Ishikawa (cell line): ENCODE results near the gene PARD3.

ENCODE experiments used
- CEBPB ChIP-seq: IDR thresholded peaks from 2 replicates; pipeline ENCODE4 v1.6.1; 2012
- FOXM1 ChIP-seq: IDR thresholded peaks from 2 replicates; pipeline ENCODE4 v1.6.1; 2012; ENCODE audit warnings: low read depth, borderline replicate concordance
- NFIC ChIP-seq: IDR thresholded peaks from 2 replicates; pipeline ENCODE4 v1.6.1; 2012
- REST ChIP-seq: IDR thresholded peaks from 2 replicates; pipeline ENCODE4 v1.6.1; 2012; ENCODE audit warnings: low read depth, mild to moderate bottlenecking
- TAF1 ChIP-seq: IDR thresholded peaks from 2 replicates; pipeline ENCODE4 v1.6.1; 2012; ENCODE audit warnings: low read depth, mild to moderate bottlenecking
- TEAD4 ChIP-seq: IDR thresholded peaks from 2 replicates; pipeline ENCODE4 v1.6.1; 2012
- YY1 ChIP-seq: IDR thresholded peaks from 2 replicates; pipeline ENCODE4 v1.6.1; 2012; ENCODE audit warnings: low read depth
- ZBTB7A ChIP-seq: IDR thresholded peaks from 2 replicates; pipeline ENCODE4 v1.6.1; 2012; ENCODE audit warnings: low read depth

GRCh38 chr10:34235164-34235832 is 579.8 kb downstream of the PARD3 start:
- TF ChIP-seq ZBTB7A (no peak), YY1 (no peak), REST (no peak), TAF1 (no peak), TEAD4 (no peak), CEBPB (no peak), FOXM1 (no peak), NFIC (no peak)
